Lung microvascular endothelial cell (primary cell): ENCODE measurements around the gene BTBD9. TPM values are rescaled to one million over a fixed set of nuclear protein-coding genes. Genes with fewer than 3 reads are reported as not detected.

ENCODE experiments used
- DNase-seq, 2 donors: peaks; one replicate each; pipeline versions ENCODE4 v3.0.0 to v3.0.0-alpha.2; 2010; ENCODE audit warnings: low read depth in 2 of 2
- total RNA-seq: library from RNA; depleted of rRNA; stranded (reverse); fragments of >200 nt; gene quantifications from 2 replicates; pipeline ENCODE4 v1.2.1, GENCODE V29; 2014

The BTBD9 gene
- total RNA-seq, 1 donor from 2014 or later, result 7.1 TPM

- DNase-seq, result peak in 1 of 2 donors; percentile 48
Observed at GRCh38 chr6:38248500-38249234, 391.1 kb downstream of the BTBD9 start.

- no peak for DNase-seq
Observed at GRCh38 chr6:38245295-38245694, 394.4 kb downstream of the BTBD9 start.

- DNase-seq, result no peak
Observed at GRCh38 chr6:38244869-38245268, 394.9 kb downstream of the BTBD9 start.

GRCh38 chr6:38241200-38241871 is 398.4 kb downstream of the BTBD9 start:
- no peak for DNase-seq

GRCh38 chr6:38239719-38240451 is 399.8 kb downstream of the BTBD9 start:
- DNase-seq, result peak; percentile 9 to 63

GRCh38 chr6:38236631-38237030 is 403.1 kb downstream of the BTBD9 start:
- peak in 1 of 2 donors; percentile 7 for DNase-seq

GRCh38 chr6:38234934-38235682 is 404.6 kb downstream of the BTBD9 start:
- DNase-seq, result no peak

GRCh38 chr6:38234141-38234540 is 405.6 kb downstream of the BTBD9 start:
- no peak for DNase-seq

- peak in 1 of 2 donors; percentile 66 for DNase-seq
Observed at GRCh38 chr6:38233161-38233791, 406.5 kb downstream of the BTBD9 start.

- DNase-seq, result no peak
Observed at GRCh38 chr6:38225766-38226165, 414.0 kb downstream of the BTBD9 start.

GRCh38 chr6:38221251-38221650 is 418.5 kb downstream of the BTBD9 start:
- no peak for DNase-seq

- no peak for DNase-seq
Observed at GRCh38 chr6:38220069-38220723, 419.5 kb downstream of the BTBD9 start.

GRCh38 chr6:38218235-38218634 is 421.5 kb downstream of the BTBD9 start:
- DNase-seq, result no peak

- DNase-seq, result no peak
Observed at GRCh38 chr6:38216451-38216850, 423.3 kb downstream of the BTBD9 start.

- DNase-seq, result no peak
Observed at GRCh38 chr6:38215651-38216311, 423.9 kb downstream of the BTBD9 start.

- DNase-seq, result no peak
Observed at GRCh38 chr6:38215225-38215624, 424.5 kb downstream of the BTBD9 start.

- no peak for DNase-seq
Observed at GRCh38 chr6:38214159-38214558, 425.6 kb downstream of the BTBD9 start.

GRCh38 chr6:38213251-38213658 is 426.5 kb downstream of the BTBD9 start:
- DNase-seq, result peak in 1 of 2 donors; percentile 24

GRCh38 chr6:38212579-38212978 is 427.1 kb downstream of the BTBD9 start:
- DNase-seq, result peak; percentile 20 to 63

- DNase-seq, result no peak
Observed at GRCh38 chr6:38212116-38212515, 427.6 kb downstream of the BTBD9 start.
